Fibroblast of the aortic adventitia (primary cell): ENCODE results near the gene STIM1. TPM values are rescaled to one million over a fixed set of nuclear protein-coding genes. Genes with fewer than 3 reads are reported as not detected.
A peak's percentile ranks its signal among the peaks of the same experiment; 100 is the strongest.
"Not testable (repeated sequence)": the region's sequence is repeated elsewhere in the genome, so short reads cannot be mapped to it uniquely, and the experiment has no call there.

Source experiments
- DNase-seq: peaks from one replicate; pipeline ENCODE4 v3.0.0-alpha.2; 2010; ENCODE audit warnings: low read depth
- H3K4me3 ChIP-seq: 2 replicates; pipeline ENCODE4 v1.5.1; 2011; ENCODE audit warnings: low read depth, mild to moderate bottlenecking, control low read depth, low read length, moderate library complexity
- total RNA-seq: library from RNA; depleted of rRNA; stranded (reverse); fragments of >200 nt; gene quantifications from 2 replicates; pipeline ENCODE4 v1.2.3, GENCODE V29; 2012; ENCODE audit warnings: low replicate concordance
- TF ChIP-seq, protein P1 (sequence below): IDR thresholded peaks from 2 replicates; pipeline ENCODE4 v1.5.1; 2011; ENCODE audit warnings: mild to moderate bottlenecking, low read length, control low read depth, inconsistent platforms; ENCODE audit not compliant: insufficient read depth

The STIM1 gene
- total RNA-seq, 1 donor, result 21.6 TPM

DNA sequence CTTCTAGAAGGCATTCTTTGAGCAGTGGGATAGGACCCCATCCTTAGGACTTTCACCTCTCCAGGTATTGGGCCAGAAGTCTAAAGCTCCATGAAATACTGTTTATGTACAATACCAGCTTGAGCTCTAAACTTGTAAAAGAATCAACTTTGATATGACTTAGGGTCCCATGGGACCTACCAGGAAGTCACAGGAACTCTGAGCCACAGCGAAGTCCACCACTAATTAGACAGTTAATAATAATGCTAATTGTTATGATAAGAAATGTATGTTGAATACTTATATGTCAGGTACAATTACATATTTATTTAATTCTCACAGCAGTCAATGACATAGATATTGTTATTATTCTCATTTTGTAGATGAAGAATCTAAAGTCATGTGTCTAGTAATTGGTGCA is 35.3 kb downstream of the STIM1 start:
- DNase-seq, result no peak
- TF ChIP-seq, protein P1, sequence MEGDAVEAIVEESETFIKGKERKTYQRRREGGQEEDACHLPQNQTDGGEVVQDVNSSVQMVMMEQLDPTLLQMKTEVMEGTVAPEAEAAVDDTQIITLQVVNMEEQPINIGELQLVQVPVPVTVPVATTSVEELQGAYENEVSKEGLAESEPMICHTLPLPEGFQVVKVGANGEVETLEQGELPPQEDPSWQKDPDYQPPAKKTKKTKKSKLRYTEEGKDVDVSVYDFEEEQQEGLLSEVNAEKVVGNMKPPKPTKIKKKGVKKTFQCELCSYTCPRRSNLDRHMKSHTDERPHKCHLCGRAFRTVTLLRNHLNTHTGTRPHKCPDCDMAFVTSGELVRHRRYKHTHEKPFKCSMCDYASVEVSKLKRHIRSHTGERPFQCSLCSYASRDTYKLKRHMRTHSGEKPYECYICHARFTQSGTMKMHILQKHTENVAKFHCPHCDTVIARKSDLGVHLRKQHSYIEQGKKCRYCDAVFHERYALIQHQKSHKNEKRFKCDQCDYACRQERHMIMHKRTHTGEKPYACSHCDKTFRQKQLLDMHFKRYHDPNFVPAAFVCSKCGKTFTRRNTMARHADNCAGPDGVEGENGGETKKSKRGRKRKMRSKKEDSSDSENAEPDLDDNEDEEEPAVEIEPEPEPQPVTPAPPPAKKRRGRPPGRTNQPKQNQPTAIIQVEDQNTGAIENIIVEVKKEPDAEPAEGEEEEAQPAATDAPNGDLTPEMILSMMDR, result no peak
- no peak overlapping the region for H3K4me3 ChIP-seq

DNA sequence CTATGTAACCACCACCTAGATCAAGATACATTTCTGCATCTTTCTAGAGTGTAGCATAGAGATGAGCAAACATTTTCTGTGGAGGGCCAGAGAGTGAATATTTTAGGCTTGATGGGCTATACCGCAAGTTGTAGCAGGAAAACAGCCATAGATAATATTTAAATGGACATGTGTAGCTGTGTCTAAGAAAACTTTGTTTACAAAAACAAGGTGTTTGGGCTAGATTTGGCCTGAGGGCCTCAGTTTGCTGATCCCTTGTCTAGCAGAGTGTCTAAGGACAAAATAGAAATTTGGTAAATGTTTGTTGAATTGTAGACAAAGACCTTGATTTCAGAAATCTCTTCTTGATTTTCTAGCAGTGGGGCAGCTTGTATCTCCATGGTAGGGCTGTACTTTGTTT is 36.3 kb downstream of the STIM1 start:
- H3K4me3 ChIP-seq, result no peak overlapping the region
- DNase-seq, result no peak
- TF ChIP-seq, protein P1, result no peak

DNA sequence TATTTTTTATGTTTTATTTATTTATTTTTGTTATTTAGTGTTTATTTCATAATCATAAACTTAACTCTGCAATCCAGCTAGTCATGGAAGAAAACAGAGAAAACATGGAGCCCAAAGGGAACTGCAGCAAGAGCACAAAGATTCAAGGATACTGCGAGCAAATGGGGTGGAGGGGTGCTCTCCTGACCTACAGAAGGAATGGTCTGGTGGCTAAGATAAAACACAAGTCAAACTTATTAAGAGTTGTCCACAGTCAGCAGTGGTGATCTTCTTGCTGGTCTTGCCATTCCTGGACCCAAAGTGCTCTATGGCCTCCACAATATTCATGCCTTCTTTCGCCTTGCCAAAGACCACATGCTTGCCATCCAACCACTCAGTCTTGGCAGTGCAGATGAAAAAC is 36.7 kb downstream of the STIM1 start:
- H3K4me3 ChIP-seq, result no peak overlapping the region

DNA sequence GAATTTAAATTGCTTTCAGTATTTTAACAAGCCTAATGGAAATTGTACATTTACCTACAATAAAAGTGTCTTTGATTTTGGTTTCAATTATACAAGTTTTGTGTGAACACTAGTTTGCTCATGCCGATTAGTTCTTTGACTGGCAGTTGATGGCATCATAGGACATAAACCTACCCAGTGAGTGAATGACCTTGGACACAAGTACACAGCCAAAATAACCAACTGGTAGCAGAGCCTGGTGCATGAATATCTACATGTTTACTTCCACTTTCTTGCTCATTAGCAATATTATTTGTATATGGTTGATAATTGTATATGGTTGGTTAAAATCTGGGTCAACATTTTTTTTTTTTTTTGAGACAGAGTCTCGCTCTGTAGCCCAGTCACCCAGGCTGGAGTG is 37.8 kb downstream of the STIM1 start:
- DNase-seq, result no peak
- H3K4me3 ChIP-seq, result no peak overlapping the region
- TF ChIP-seq, protein P1, result no peak

More for the DNA sequence above, 36.7 kb downstream of the STIM1 start:
- TF ChIP-seq, protein P1, result no peak
- no peak for DNase-seq

DNA sequence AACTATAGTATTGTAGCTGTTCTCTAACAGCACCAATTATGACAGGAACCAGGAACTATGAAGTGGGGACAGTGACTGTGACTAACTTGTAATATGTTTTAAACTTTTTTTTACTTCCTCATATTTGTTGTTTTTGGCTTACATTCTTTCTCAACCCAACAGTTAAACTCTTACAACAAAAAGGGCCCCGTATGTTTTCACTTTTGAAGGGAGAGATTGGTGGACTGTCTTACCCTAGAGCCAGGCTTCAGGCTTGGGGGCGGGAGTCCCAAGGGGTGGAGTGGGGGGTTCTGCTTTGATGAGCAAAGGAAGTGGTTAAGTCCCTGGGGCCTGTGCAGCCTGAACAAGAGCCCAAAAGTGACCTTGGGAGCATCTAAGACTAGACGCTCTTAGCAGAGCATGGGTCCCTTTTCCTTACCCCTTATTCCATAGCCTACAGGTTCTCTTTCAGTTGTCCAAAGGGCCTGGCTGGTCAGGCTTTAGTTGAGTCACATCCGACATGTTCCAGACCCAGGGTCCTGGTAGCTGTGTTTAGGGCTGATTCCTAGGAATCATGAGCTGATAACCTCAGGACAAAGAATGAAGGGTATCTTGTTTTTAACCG is 38.8 kb downstream of the STIM1 start:
- TF ChIP-seq, protein P1, result no peak
- H3K4me3 ChIP-seq, result no peak overlapping the region
- DNase-seq, result peak; percentile 31

DNA sequence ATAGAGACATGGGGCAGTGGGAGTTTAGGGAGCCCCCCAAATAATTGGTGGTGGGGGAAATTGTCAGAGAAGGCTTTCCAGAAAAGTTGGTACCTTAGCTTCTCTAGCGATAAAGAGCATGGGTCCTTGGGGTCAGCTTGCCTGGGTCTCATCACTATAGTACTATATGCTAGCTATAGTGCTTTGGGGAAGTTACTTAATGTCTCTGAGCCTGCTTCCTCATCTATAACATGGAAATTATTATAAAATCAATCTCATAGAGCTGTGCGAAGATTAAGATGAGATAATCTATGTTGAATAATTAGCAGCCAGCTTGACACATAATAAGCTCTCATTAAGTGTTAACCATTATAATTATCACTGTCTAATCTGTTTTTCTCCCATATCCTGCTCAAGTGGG is 41.2 kb downstream of the STIM1 start:
- TF ChIP-seq, protein P1, result no peak

DNA sequence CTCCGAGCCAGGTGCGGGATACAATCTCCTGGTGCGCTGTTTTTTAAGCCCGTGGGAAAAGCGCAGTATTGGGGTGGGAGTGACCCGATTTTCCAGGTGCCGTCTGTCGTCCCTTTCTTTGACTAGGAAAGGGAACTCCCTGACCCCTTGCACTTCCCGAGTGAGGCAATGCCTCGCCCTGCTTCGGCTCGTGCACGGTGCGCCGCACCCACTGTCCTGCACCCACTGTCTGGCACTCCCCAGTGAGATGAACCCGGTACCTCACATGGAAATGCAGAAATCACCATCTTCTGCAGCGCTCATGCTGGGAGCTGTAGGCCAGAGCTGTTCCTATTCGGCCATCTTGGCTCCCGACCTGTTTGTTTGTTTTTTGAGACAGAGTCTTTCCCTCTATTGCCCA is 44.8 kb downstream of the STIM1 start:
- H3K4me3 ChIP-seq, DNase-seq: not testable (repeated sequence)

More for the DNA sequence above, 41.2 kb downstream of the STIM1 start:
- no peak overlapping the region for H3K4me3 ChIP-seq
- no peak for DNase-seq
